KMS-11 (cell line): ENCODE results near the gene SETBP1.
A peak's percentile ranks its signal among the peaks of the same experiment; 100 is the strongest.

ENCODE experiments used
- H2AFZ ChIP-seq: fragments of 200-600 bp; sonication (generic); 2 replicates; pipeline ENCODE4 v1.6.1; 2016; ENCODE audit warnings: antibody characterized with exemption, mixed run types, low read depth
- H3K27ac ChIP-seq: fragments of 200-600 bp; sonication (generic); 2 replicates; pipeline ENCODE4 v1.6.1; 2016; ENCODE audit warnings: mild to moderate bottlenecking, mixed run types
- H3K27me3 ChIP-seq: fragments of 200-600 bp; sonication (generic); 2 replicates; pipeline ENCODE4 v1.6.1; 2017; ENCODE audit warnings: mild to moderate bottlenecking, low read depth, mixed run types, moderate library complexity; ENCODE audit not compliant: insufficient read depth
- H3K36me3 ChIP-seq: fragments of 200-600 bp; sonication (generic); 2 replicates; pipeline ENCODE4 v1.6.1; 2017; ENCODE audit warnings: mild to moderate bottlenecking, mixed run types; ENCODE audit not compliant: insufficient read depth
- H3K4me1 ChIP-seq: fragments of 200-600 bp; sonication (generic); 2 replicates; pipeline ENCODE4 v1.6.1; 2016; ENCODE audit warnings: mild to moderate bottlenecking, low read depth, mixed run types; ENCODE audit not compliant: poor library complexity, severe bottlenecking
- H3K4me2 ChIP-seq: fragments of 200-600 bp; sonication (generic); 2 replicates; pipeline ENCODE4 v1.7.0; 2016; ENCODE audit warnings: mild to moderate bottlenecking, mixed run types
- H3K4me3 ChIP-seq: fragments of 200-600 bp; sonication (generic); IDR thresholded peaks from 2 replicates; pipeline ENCODE4 v1.6.1; 2017; ENCODE audit warnings: low read depth, low read length, mixed read lengths; ENCODE audit not compliant: insufficient read depth
- H3K79me2 ChIP-seq: fragments of 200-600 bp; sonication (generic); 2 replicates; pipeline ENCODE4 v1.6.1; 2016; ENCODE audit warnings: low read depth, mixed run types; ENCODE audit not compliant: insufficient read depth
- H3K9ac ChIP-seq: fragments of 200-600 bp; sonication (generic); 2 replicates; pipeline ENCODE4 v1.6.1; 2016; ENCODE audit warnings: mild to moderate bottlenecking, mixed run types
- H4K20me1 ChIP-seq: fragments of 200-600 bp; sonication (generic); 2 replicates; pipeline ENCODE4 v1.6.1; 2016; ENCODE audit warnings: mild to moderate bottlenecking, mixed run types; ENCODE audit not compliant: insufficient read depth
- CTCF ChIP-seq: fragments of 200-600 bp; sonication (generic); conservative IDR thresholded peaks from 2 replicates; pipeline ENCODE4 v1.6.1; 2017; ENCODE audit warnings: low read depth, mild to moderate bottlenecking, antibody characterized with exemption, low read length, moderate library complexity, mixed read lengths

The SETBP1 gene

GRCh38 chr18:44884431-44884830, 203.7 kb downstream of the SETBP1 start:
- TF ChIP-seq CTCF, result no peak
- no peak overlapping the region for H2AFZ ChIP-seq
- H4K20me1 ChIP-seq, result no peaks in the 10 kb centered on the region
- H3K4me3 ChIP-seq, result no peak overlapping the region
- H3K4me2 ChIP-seq, result no peak overlapping the region
- no peaks in the 10 kb centered on the region for H3K27me3 ChIP-seq
- H3K79me2 ChIP-seq, result peaks cover 1% of the 10 kb centered on the region; the same call in 1 of the 2 replicates
- no peak overlapping the region for H3K9ac ChIP-seq
- H3K27ac ChIP-seq, result no peak overlapping the region
- H3K4me1 ChIP-seq, result peaks cover 31% of the 10 kb centered on the region
- no peaks in the 10 kb centered on the region for H3K36me3 ChIP-seq

- no peaks in the 10 kb centered on the region for H3K27me3 ChIP-seq
- H4K20me1 ChIP-seq, result no peaks in the 10 kb centered on the region
- H3K4me1 ChIP-seq, result peaks cover 31% of the 10 kb centered on the region
- no peak overlapping the region for H3K27ac ChIP-seq
- TF ChIP-seq CTCF, result no peak
- H2AFZ ChIP-seq, result no peak overlapping the region
- no peaks in the 10 kb centered on the region; the same call in 1 of the 2 replicates for H3K79me2 ChIP-seq
- H3K36me3 ChIP-seq, result no peaks in the 10 kb centered on the region
- H3K4me3 ChIP-seq, result no peak overlapping the region
- H3K9ac ChIP-seq, result no peak overlapping the region
- H3K4me2 ChIP-seq, result no peak overlapping the region
These were observed 204.8 kb downstream of the SETBP1 start for GRCh38 chr18:44885507-44885906.

GRCh38 chr18:44887227-44887631, 206.5 kb downstream of the SETBP1 start:
- TF ChIP-seq CTCF, result no peak
- no peak overlapping the region for H3K4me3 ChIP-seq
- no peaks in the 10 kb centered on the region for H3K36me3 ChIP-seq
- peak overlapping the region; percentile 35; the same call in 1 of the 2 replicates for H3K27ac ChIP-seq
- H3K79me2 ChIP-seq, result peaks cover 7% of the 10 kb centered on the region; the same call in 1 of the 2 replicates
- H3K4me2 ChIP-seq, result peak overlapping the region; percentile 40
- no peak overlapping the region for H3K9ac ChIP-seq
- no peaks in the 10 kb centered on the region for H3K27me3 ChIP-seq
- H3K4me1 ChIP-seq, result peaks cover 35% of the 10 kb centered on the region
- H2AFZ ChIP-seq, result no peak overlapping the region
- H4K20me1 ChIP-seq, result no peaks in the 10 kb centered on the region

GRCh38 chr18:44889111-44889510, 208.4 kb downstream of the SETBP1 start:
- Histone ChIP-seq H2AFZ (no peak overlapping the region), H3K79me2 (peaks cover 14% of the 10 kb centered on the region; the same call in 1 of the 2 replicates)

More at GRCh38 chr18:44889111-44889510, 208.4 kb downstream of the SETBP1 start:
- Histone ChIP-seq H3K9ac (no peak overlapping the region), H3K27ac (no peak overlapping the region), H3K27me3 (no peaks in the 10 kb centered on the region), H3K4me3 (no peak overlapping the region), H3K4me1 (peaks cover 54% of the 10 kb centered on the region), H3K36me3 (no peaks in the 10 kb centered on the region), H3K4me2 (no peak overlapping the region), H4K20me1 (no peaks in the 10 kb centered on the region)
- no peak for TF ChIP-seq CTCF
